Natural killer cell (primary cell): Measurements from ENCODE around the gene ARL5C. TPM values are rescaled to one million over a fixed set of nuclear protein-coding genes. Genes with fewer than 3 reads are reported as not detected.

Experiments
- ATAC-seq, 3 donors: fragments of 150-1000 bp in 2 of 3; fragments of 200-7000 bp in 1 of 3; cut with Tn5 transposase; 1 replicate in 1 of 3; 2 replicates in 2 of 3; pipeline ENCODE4 v1.10.0; 2021; ENCODE audit warnings: mild to moderate bottlenecking in 2 of 3, moderate library complexity in 2 of 3
- DNase-seq, 2 donors: peaks; one replicate each; pipeline versions ENCODE4 v3.0.0 to v3.0.0-alpha.2; 2013 to 2021; ENCODE audit warnings: mixed read lengths in 1 of 2
- H3K27ac ChIP-seq: one replicate; pipeline ENCODE4 v1.5.1; 2013; ENCODE audit warnings: mild to moderate bottlenecking, low read length
- H3K27me3 ChIP-seq: one replicate; pipeline ENCODE4 v1.6.1; 2013; ENCODE audit warnings: low read length; ENCODE audit not compliant: control insufficient read depth, insufficient read depth
- H3K36me3 ChIP-seq: one replicate; pipeline ENCODE4 v1.6.1; 2013; ENCODE audit warnings: low read length; ENCODE audit not compliant: control insufficient read depth, insufficient read depth
- H3K4me1 ChIP-seq: one replicate; pipeline ENCODE4 v1.6.1; 2013; ENCODE audit warnings: low read length; ENCODE audit not compliant: control insufficient read depth, insufficient read depth
- H3K4me3 ChIP-seq: one replicate; pipeline ENCODE4 v1.5.1; 2013; ENCODE audit warnings: low read length
- H3K9me3 ChIP-seq: one replicate; pipeline ENCODE4 v1.6.1; 2013; ENCODE audit warnings: low read length; ENCODE audit not compliant: control insufficient read depth, insufficient read depth
- H3K27ac Mint-ChIP-seq, 2 donors: one replicate each; pipeline ENCODE4 v1.8.0; 2022; ENCODE audit warnings: mild to moderate bottlenecking in 2 of 2, mixed read lengths in 2 of 2, moderate library complexity in 1 of 2
- H3K27me3 Mint-ChIP-seq, 2 donors: one replicate each; pipeline ENCODE4 v1.8.0; 2022; ENCODE audit warnings: low read depth in 2 of 2, mixed read lengths in 2 of 2
- H3K36me3 Mint-ChIP-seq: one replicate; pipeline ENCODE4 v1.8.0; 2022; ENCODE audit warnings: mixed read lengths
- H3K4me1 Mint-ChIP-seq, 2 donors: one replicate each; pipeline ENCODE4 v1.8.0; 2022; ENCODE audit warnings: mixed read lengths in 2 of 2
- H3K4me3 Mint-ChIP-seq: one replicate; pipeline ENCODE4 v1.8.0; 2022; ENCODE audit warnings: mild to moderate bottlenecking, moderate library complexity, mixed read lengths
- H3K9me3 Mint-ChIP-seq, 2 donors: one replicate each; pipeline ENCODE4 v1.8.0; 2022; ENCODE audit warnings: mixed read lengths in 2 of 2
- WGBS: methylation state at CpG from one replicate; pipeline ENCODE4 v1.1.7; 2013; ENCODE audit warnings: missing lambda C conversion rate; ENCODE audit not compliant: insufficient coverage; 5-methylcytosine and 5-hydroxymethylcytosine counted together
- intact Hi-C: fragments of 100-400 bp; cut with micrococcal nuclease; formaldehyde crosslinking; loops from one replicate; pipeline ENCODE4 v1.14.2; 2022
- total RNA-seq, 4 donors: library from RNA; stranded (reverse); fragments of 120-200 nt in 1 of 4; gene quantifications; one replicate each; pipeline versions ENCODE4 v1.2.3 to v1.2.4, GENCODE V29; 2013 to 2022
- TF ChIP-seq, protein P1 (sequence below): fragments of 200-600 bp; IDR thresholded peaks from one replicate; pipeline ENCODE4 v1.8.0; 2022; ENCODE audit warnings: antibody characterized with exemption

ARL5C gene
- total RNA-seq, 3 donors from 2014 or later (not counting 1 experiment from before 2014, with no cell fraction given): 0.33 TPM; not detected in 2

- Mint-ChIP-seq H3K4me1 (peaks cover 43 to 66% of the 10 kb centered on the region in 2 donors), H3K36me3 (no peaks in the 10 kb centered on the region), H3K27ac (peak overlapping the region; percentile 98 to 100), H3K27me3 (no peaks in the 10 kb centered on the region), H3K4me3 (peak overlapping the region; percentile 80), H3K9me3 (no peaks in the 10 kb centered on the region)
- Histone ChIP-seq H3K9me3 (no peaks in the 10 kb centered on the region), H3K4me1 (peaks cover 64% of the 10 kb centered on the region), H3K27me3 (no peaks in the 10 kb centered on the region), H3K27ac (peak overlapping the region; percentile 25), H3K4me3 (no peak overlapping the region), H3K36me3 (peaks cover 23% of the 10 kb centered on the region)
- intact Hi-C loops: no loop called here
- TF ChIP-seq, protein P1, sequence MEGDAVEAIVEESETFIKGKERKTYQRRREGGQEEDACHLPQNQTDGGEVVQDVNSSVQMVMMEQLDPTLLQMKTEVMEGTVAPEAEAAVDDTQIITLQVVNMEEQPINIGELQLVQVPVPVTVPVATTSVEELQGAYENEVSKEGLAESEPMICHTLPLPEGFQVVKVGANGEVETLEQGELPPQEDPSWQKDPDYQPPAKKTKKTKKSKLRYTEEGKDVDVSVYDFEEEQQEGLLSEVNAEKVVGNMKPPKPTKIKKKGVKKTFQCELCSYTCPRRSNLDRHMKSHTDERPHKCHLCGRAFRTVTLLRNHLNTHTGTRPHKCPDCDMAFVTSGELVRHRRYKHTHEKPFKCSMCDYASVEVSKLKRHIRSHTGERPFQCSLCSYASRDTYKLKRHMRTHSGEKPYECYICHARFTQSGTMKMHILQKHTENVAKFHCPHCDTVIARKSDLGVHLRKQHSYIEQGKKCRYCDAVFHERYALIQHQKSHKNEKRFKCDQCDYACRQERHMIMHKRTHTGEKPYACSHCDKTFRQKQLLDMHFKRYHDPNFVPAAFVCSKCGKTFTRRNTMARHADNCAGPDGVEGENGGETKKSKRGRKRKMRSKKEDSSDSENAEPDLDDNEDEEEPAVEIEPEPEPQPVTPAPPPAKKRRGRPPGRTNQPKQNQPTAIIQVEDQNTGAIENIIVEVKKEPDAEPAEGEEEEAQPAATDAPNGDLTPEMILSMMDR: no peak
- no peak for ATAC-seq
- 100% methylated on average over 2 of the region's 4 CpGs for WGBS
- no peak for DNase-seq
Observed at GRCh38 chr17:39198186-39198566, 32.2 kb upstream of the ARL5C start.

GRCh38 chr17:39197380-39198185 is 31.6 kb upstream of the ARL5C start, which contains the start of gene CACNB1:
Gene CACNB1 (minus strand): TSS chr17:39197669. CDS start chr17:39197495, 174 bp downstream.
- TF ChIP-seq, protein P1: no peak
- no peaks in the 10 kb centered on the region for H3K27me3 ChIP-seq
- peak within 1 kb of the TSS; percentile 72 for H3K4me3 ChIP-seq
- H3K4me1 ChIP-seq: peaks cover 64% of the 10 kb centered on the region
- peak within 1 kb of the TSS; percentile 98 to 100 for H3K27ac Mint-ChIP-seq
- under 1% methylated on average over 53 of the region's 55 CpGs for WGBS
- H3K9me3 ChIP-seq: no peaks in the 10 kb centered on the region
- DNase-seq (peak; percentile 42 to 78), ATAC-seq (peak; percentile 24 to 48 (median 35))
- H3K4me3 Mint-ChIP-seq: peak within 1 kb of the TSS; percentile 80
- peaks cover 20% of the 10 kb centered on the region for H3K36me3 ChIP-seq
- intact Hi-C loops: no loop called here
- H3K27me3 Mint-ChIP-seq: no peaks in the 10 kb centered on the region
- no peaks in the 10 kb centered on the region for H3K9me3 Mint-ChIP-seq
- H3K27ac ChIP-seq: peak within 1 kb of the TSS; percentile 39
- H3K4me1 Mint-ChIP-seq: peaks cover 40 to 69% of the 10 kb centered on the region in 2 donors
- no peaks in the 10 kb centered on the region for H3K36me3 Mint-ChIP-seq

- Histone ChIP-seq H3K4me3 (peak overlapping the region; percentile 72), H3K4me1 (peaks cover 60% of the 10 kb centered on the region), H3K36me3 (peaks cover 17% of the 10 kb centered on the region), H3K27ac (no peak overlapping the region), H3K27me3 (no peaks in the 10 kb centered on the region), H3K9me3 (no peaks in the 10 kb centered on the region)
- DNase-seq: peak in 1 of 2 donors; percentile 39
- no peaks in the 10 kb centered on the region for H3K36me3 Mint-ChIP-seq
- H3K27ac Mint-ChIP-seq: peak overlapping the region in 1 of 2 donors; percentile 98
- H3K4me1 Mint-ChIP-seq: peaks cover 35 to 69% of the 10 kb centered on the region in 2 donors
- intact Hi-C loops: no loop called here
- under 1% methylated on average over 29 of the region's 30 CpGs for WGBS
- no peaks in the 10 kb centered on the region for H3K9me3 Mint-ChIP-seq
- no peak for ATAC-seq
- TF ChIP-seq, protein P1: no peak
- peak overlapping the region; percentile 80 for H3K4me3 Mint-ChIP-seq
- H3K27me3 Mint-ChIP-seq: no peaks in the 10 kb centered on the region
Observed at GRCh38 chr17:39196808-39197291, 30.9 kb upstream of the ARL5C start.
